Ovary (tissue), 9 donors: ENCODE results near the gene SRRM5. TPM values are rescaled to one million over a fixed set of nuclear protein-coding genes. Genes with fewer than 3 reads are reported as not detected.
A peak's percentile ranks its signal among the peaks of the same experiment; 100 is the strongest.
"Not testable (repeated sequence)": the region's sequence is repeated elsewhere in the genome, so short reads cannot be mapped to it uniquely, and the experiment has no call there.

Experiments
- DNase-seq, 5 donors: peaks; one replicate each; pipeline ENCODE4 v3.0.0-alpha.2; 2019 to 2020
- H3K27ac ChIP-seq, 2 donors: fragments of 200-600 bp; one replicate each; pipeline versions ENCODE4 v1.5.1 to v1.8.0; 2019 to 2022
- H3K27me3 ChIP-seq: fragments of 200-600 bp; one replicate; pipeline ENCODE4 v1.8.0; 2022
- H3K36me3 ChIP-seq: fragments of 200-600 bp; sonication (generic); one replicate; pipeline ENCODE4 v1.5.1; 2019
- H3K4me1 ChIP-seq: one replicate; pipeline ENCODE4 v1.8.1; 2013; ENCODE audit warnings: mild to moderate bottlenecking, moderate library complexity; ENCODE audit not compliant: insufficient read depth
- H3K4me3 ChIP-seq: fragments of 200-600 bp; sonication (generic); one replicate; pipeline ENCODE4 v1.5.1; 2017
- H3K9me3 ChIP-seq, 2 donors: fragments of 200-600 bp in 1 of 2; sonication (generic) in 1 of 2; one replicate each; pipeline versions ENCODE4 v1.5.1 to v1.8.1; 2013 to 2019; ENCODE audit warnings: mild to moderate bottlenecking in 1 of 2, moderate library complexity in 1 of 2
- EP300 ChIP-seq: sonication (generic); formaldehyde crosslinking; IDR thresholded peaks from one replicate; pipeline ENCODE4 v1.6.1; 2017; ENCODE audit warnings: antibody characterized with exemption
- POLR2A ChIP-seq: fragments of 450-650 bp; IDR thresholded peaks from one replicate; pipeline ENCODE4 v1.6.1; 2017; ENCODE audit warnings: antibody characterized with exemption, mild to moderate bottlenecking, moderate library complexity
- WGBS, 3 donors: extraction: QIAGEN DNeasy Blood & Tissue Kit in 1 of 3; methylation state at CpG; one replicate each; pipeline versions ENCODE4 v1.1.5 to v1.1.7; 2013 to 2017; 5-methylcytosine and 5-hydroxymethylcytosine counted together
- intact Hi-C, 4 donors: fragments of 100-400 bp; cut with DNase I; formaldehyde crosslinking; loops; one replicate each; pipeline versions ENCODE4 v1.11.0 to v1.15.1; 2022 to 2023
- polyA plus RNA-seq, 2 donors: library from polyadenylated mRNA; stranded (reverse); fragments of 200-250 nt in 1 of 2; fragments of 350-450 nt in 1 of 2; fragmentation: Illumina TruSeq in 1 of 2; extraction: RNeasy Lipid Tissue Mini Kit (QIAGEN cat#74804) in 1 of 2; gene quantifications; one replicate each; pipeline ENCODE4 v1.2.3, GENCODE V29; 2013 to 2014
- total RNA-seq, 7 donors: library from RNA; depleted of rRNA in 2 of 7; stranded (reverse); fragments of >200 nt in 2 of 7; fragmentation: NEBNext Ultra II Directional in 3 of 7; extraction: Animal tissue kit (Norgen Biotek cat#: 25700) in 3 of 7; gene quantifications; one replicate each; pipeline versions ENCODE4 v1.1.0 to v1.2.4, GENCODE V29; 2016 to 2023
- TF ChIP-seq, protein P1 (sequence below), 3 donors: fragments of 450-650 bp in 2 of 3; fragments of 200-600 bp in 1 of 3; IDR thresholded peaks; one replicate each; pipeline versions ENCODE4 v1.5.1 to v1.8.0; 2016 to 2022; ENCODE audit warnings: antibody characterized with exemption in 3 of 3, mild to moderate bottlenecking in 1 of 3
- donor health status: DM: no; HTN: no; CAD: no; lungs with moderate emphysema.
- donor health status: DM: no; HTN: no; CAD: no.
- donor health status: Bipolar disorder and iron deficiency.
- donor health status: DM: yes; HTN: yes; CAD: no.
- donor health status: DM: no; HTN: no; CAD: no.
- donor health status: DM: yes; HTN: yes; CAD: no.

SRRM5 gene
- total and polyA plus RNA-seq, 9 donors, result 0.10 to 0.73 (median 0.33) TPM

DNA sequence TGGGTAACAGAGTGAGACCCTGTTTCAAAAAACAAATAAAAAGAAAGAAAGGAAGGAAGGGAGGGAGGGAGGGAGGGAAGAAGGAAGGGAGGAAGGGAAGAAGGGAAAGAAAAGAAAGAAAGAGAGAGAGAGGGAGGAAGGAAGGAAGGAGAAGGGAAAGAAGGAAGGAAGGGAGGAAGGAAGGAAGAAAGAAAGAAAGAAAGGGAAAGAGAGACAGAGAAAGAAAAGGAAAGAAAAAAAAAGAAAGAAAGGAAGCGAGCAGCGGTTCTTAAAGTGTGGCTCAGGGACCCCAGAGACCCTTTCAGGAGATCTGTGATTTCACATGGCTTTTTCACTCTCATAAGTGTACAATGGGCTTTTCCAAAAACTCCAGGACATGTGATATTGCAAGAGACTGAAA lies 37.6 kb downstream of the SRRM5 start:
- DNase-seq, result no peak
- no peak overlapping the region for H3K27ac ChIP-seq
- WGBS, 3 donors, result 91 to 98% (median 92%) methylated on average over 2 of the region's 2 CpGs
- no peaks in the 10 kb centered on the region for H3K27me3 ChIP-seq
- intact Hi-C loops, result no loop called here
- no peaks in the 10 kb centered on the region for H3K4me1 ChIP-seq
- H3K4me3 ChIP-seq, result no peak overlapping the region
- no peaks in the 10 kb centered on the region for H3K9me3 ChIP-seq
- TF ChIP-seq POLR2A (no peak), EP300 (no peak)
- TF ChIP-seq, protein P1, sequence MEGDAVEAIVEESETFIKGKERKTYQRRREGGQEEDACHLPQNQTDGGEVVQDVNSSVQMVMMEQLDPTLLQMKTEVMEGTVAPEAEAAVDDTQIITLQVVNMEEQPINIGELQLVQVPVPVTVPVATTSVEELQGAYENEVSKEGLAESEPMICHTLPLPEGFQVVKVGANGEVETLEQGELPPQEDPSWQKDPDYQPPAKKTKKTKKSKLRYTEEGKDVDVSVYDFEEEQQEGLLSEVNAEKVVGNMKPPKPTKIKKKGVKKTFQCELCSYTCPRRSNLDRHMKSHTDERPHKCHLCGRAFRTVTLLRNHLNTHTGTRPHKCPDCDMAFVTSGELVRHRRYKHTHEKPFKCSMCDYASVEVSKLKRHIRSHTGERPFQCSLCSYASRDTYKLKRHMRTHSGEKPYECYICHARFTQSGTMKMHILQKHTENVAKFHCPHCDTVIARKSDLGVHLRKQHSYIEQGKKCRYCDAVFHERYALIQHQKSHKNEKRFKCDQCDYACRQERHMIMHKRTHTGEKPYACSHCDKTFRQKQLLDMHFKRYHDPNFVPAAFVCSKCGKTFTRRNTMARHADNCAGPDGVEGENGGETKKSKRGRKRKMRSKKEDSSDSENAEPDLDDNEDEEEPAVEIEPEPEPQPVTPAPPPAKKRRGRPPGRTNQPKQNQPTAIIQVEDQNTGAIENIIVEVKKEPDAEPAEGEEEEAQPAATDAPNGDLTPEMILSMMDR (IDR thresholded peaks at IDR 0.05), result no peak
- H3K36me3 ChIP-seq, result no peaks in the 10 kb centered on the region

DNA sequence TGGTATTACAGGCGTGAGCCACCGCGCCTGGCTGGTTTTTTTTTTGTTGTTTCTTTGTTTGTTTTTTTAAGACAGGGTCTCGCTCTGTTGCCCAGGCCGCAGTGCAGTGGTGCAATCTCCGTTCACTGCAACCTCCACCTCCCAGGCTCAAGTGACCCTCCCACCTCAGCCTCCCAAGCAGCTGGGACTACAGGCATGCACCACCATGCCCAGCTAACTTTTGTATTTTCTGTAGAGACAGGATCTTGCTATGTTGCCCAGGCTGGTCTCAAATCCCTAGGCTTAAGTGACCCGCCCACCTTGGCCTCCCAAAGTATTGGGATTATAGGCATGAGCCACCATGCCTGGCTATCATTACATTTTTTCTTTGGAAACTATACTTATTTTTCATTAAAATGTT lies 38.4 kb downstream of the SRRM5 start:
- not testable (repeated sequence) for H3K36me3 ChIP-seq
- WGBS, 3 donors, result 94 to 96% (median 95%) methylated on average over 7 of the region's 7 CpGs
- intact Hi-C loops, result loop anchor here in 2 of 4 donors (10.0 kb wide), 3 partner anchors 45 to 205 kb away; no protein-coding TSS in a partner anchor

DNA sequence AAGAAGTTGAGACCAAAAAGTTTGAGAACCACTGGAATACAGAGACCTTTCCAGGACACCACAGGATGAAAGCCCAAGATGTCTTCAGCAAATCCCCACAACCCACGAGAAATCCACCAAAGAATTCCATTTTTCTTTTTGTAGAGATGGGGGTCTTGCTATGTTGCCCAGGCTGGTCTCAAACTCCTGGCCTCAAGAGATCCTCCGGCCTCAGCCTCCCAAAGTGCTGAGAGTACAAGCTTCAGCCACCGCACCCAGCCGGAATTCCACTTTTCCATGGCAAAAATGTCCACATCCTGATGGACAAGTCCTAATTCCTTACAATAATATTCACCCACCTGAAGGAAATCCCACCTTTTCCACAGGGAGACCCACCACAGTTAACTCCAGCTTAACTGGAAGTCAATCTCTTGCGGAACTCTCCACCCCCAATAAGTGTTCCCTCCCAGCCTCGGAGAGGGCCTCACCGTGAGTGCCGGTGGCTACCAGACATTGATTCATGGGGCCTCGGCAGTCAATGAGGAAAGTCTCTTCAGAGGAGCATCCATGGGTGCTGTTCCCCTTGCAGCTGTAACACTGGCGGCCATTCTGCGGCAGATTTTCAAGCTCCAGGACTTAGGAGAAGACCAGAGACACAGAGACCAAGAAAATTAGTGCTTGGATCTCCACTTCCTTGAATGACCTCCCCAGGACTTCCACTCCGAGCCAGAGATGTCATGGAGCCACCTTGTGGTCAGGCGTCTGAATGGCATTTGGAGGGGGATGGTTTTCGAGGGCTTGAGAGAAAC lies 40.1 kb downstream of the SRRM5 start:
- Histone ChIP-seq H3K4me3 (no peak overlapping the region), H3K27ac (no peak overlapping the region), H3K36me3 (no peaks in the 10 kb centered on the region), H3K9me3 (no peaks in the 10 kb centered on the region), H3K4me1 (no peaks in the 10 kb centered on the region), H3K27me3 (no peaks in the 10 kb centered on the region)
- 51 to 66% (median 55%) methylated on average over 14 of the region's 14 CpGs for WGBS, 3 donors
- TF ChIP-seq POLR2A, result no peak
- TF ChIP-seq EP300, result no peak
- TF ChIP-seq, protein P1 (IDR thresholded peaks at IDR 0.05), result peak; percentile 39 to 62 (median 54)
- intact Hi-C loops, result loop anchor here in 2 of 4 donors (10.0 kb wide), 3 partner anchors 47 to 207 kb away; no protein-coding TSS in a partner anchor
- DNase-seq, result peak; percentile 48 to 64 (median 62)

More for the DNA sequence above, 38.4 kb downstream of the SRRM5 start:
- not testable (repeated sequence) for H3K9me3 ChIP-seq, H3K4me3 ChIP-seq, DNase-seq, H3K27me3 ChIP-seq, H3K4me1 ChIP-seq, H3K27ac ChIP-seq

DNA sequence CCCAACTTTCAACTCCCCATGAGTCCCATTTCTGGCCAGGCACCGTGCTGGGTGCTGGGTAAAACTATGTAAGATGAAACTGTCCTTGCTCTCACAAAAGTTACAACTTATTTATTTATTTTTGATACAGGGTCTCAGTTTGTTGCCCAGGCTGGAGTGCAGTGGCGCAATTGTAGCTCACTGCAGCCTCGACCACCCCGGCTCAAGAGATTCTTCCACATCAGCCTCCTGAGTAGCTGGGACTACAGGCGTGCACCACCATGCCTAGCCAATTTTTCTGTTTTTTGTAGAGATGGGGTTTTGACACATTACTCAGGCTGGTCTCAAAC lies 40.6 kb downstream of the SRRM5 start:
- intact Hi-C loops, result loop anchor here in 2 of 4 donors (10.0 kb wide), 3 partner anchors 48 to 208 kb away; no protein-coding TSS in a partner anchor
- DNase-seq, result no peak
- H3K4me3 ChIP-seq, result no peak overlapping the region
- TF ChIP-seq EP300 (no peak), POLR2A (no peak)
- TF ChIP-seq, protein P1 (IDR thresholded peaks at IDR 0.05), result no peak
- H3K4me1 ChIP-seq, result no peaks in the 10 kb centered on the region
- H3K27me3 ChIP-seq, result no peaks in the 10 kb centered on the region
- no peaks in the 10 kb centered on the region for H3K9me3 ChIP-seq
- 61 to 77% (median 65%) methylated on average over 5 of the region's 5 CpGs for WGBS, 3 donors
- H3K36me3 ChIP-seq, result no peaks in the 10 kb centered on the region
- no peak overlapping the region for H3K27ac ChIP-seq

DNA sequence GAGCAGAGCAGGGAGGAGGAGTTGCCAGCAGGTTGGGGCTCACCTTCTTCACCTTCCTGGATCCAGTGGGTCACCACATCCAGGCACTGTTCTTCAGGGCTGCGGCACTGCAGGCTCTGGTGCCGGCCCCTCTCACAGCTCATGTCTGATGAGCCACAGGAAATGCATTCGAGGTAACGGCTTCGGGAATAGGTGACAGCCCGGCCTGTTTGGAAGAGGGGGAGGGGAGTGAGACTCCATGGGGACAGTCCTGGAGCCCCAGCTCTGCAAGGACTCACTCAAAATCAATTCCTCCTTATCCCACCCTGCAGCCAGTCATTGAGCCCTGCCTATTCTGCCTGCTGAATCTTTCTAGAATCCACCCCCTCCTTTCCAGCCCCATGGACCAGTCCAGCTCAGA lies 44.5 kb downstream of the SRRM5 start:
- no peak overlapping the region for H3K4me3 ChIP-seq
- DNase-seq, result no peak
- 95 to 96% (median 95%) methylated on average over 6 of the region's 6 CpGs for WGBS, 3 donors
- H3K36me3 ChIP-seq, result no peaks in the 10 kb centered on the region
- no peaks in the 10 kb centered on the region for H3K27me3 ChIP-seq
- intact Hi-C loops, result loop anchor here in 2 of 4 donors (10.0 kb wide), 3 partner anchors 52 to 212 kb away; no protein-coding TSS in a partner anchor
- TF ChIP-seq, protein P1 (IDR thresholded peaks at IDR 0.05), result no peak
- TF ChIP-seq EP300, result no peak
- TF ChIP-seq POLR2A, result no peak
- no peaks in the 10 kb centered on the region for H3K4me1 ChIP-seq
- H3K27ac ChIP-seq, result no peak overlapping the region
- no peaks in the 10 kb centered on the region for H3K9me3 ChIP-seq
